ENCODE data around the gene DCAF16.

Gene DCAF16

GRCh38 chr4:17763931-17764330 lies 46.6 kb downstream of the DCAF16 start:
- no peak for TF ChIP-seq CTCF (IDR thresholded peaks at IDR 0.05; ENCODE audit: low read depth, low read length)
- no peak for DNase-seq (ENCODE audit: low read depth in 2 of 2)
- H3K4me3 ChIP-seq (replicated peaks in 1 of 2; ENCODE audit: low read depth in 2 of 2, low read length in 2 of 2): no peak overlapping the region

- no peak for TF ChIP-seq CTCF (IDR thresholded peaks at IDR 0.05; ENCODE audit: low read depth, low read length)
- DNase-seq (ENCODE audit: low read depth in 2 of 2): no peak
- H3K4me3 ChIP-seq (replicated peaks in 1 of 2; ENCODE audit: low read depth in 2 of 2, low read length in 2 of 2): no peak overlapping the region
Observed at GRCh38 chr4:17763416-17763815, 47.1 kb downstream of the DCAF16 start.

DNA sequence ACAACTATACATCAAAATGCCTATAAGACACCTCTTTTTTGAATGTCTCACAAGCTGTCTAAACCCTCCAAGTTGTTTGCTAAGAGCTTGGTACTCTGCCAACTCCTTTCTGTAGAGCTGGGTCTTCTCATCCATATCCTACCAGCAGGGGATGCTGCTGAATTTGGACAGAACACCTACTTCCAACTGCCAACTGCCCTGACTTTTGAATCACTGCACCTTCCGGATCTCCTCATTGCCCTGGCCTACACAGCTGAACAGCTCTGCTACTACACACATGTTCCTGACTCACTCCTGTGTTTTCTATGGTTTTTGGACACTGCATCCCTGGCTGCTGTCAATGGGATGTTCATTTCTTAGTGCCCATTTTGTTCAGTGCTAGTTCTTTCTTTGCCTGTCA lies 47.8 kb downstream of the DCAF16 start:
- peak; percentile 61 to 64 for DNase-seq (ENCODE audit: low read depth in 2 of 2)
- TF ChIP-seq CTCF (IDR thresholded peaks at IDR 0.05; ENCODE audit: low read depth, low read length): peak; percentile 39
- no peak overlapping the region for H3K4me3 ChIP-seq (replicated peaks in 1 of 2; ENCODE audit: low read depth in 2 of 2, low read length in 2 of 2)

GRCh38 chr4:17761062-17761461 lies 49.5 kb downstream of the DCAF16 start:
- no peak for DNase-seq (ENCODE audit: low read depth in 2 of 2)
- no peak for TF ChIP-seq CTCF (IDR thresholded peaks at IDR 0.05; ENCODE audit: low read depth, low read length)
- H3K4me3 ChIP-seq (replicated peaks in 1 of 2; ENCODE audit: low read depth in 2 of 2, low read length in 2 of 2): no peak overlapping the region

DNA sequence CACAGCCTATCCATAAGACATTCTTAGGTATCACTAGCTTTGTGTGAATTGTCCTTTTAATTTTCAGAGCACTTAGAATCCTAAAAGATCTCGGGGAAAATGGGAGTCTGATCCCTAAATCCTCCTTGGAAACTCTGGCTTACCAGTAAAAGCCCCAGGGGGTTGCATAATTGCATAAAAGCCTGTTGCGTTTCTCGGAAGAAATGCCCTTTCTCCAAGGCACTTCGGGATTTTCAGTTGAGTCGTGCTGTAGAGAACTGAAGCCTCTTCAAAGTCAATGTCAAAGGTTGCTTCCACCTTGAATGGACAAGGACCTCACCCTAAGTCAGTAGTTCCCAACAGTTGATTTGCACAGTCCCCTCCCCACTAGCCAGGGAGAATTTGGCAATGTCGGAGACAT lies 49.9 kb downstream of the DCAF16 start:
- no peak for TF ChIP-seq CTCF (IDR thresholded peaks at IDR 0.05; ENCODE audit: low read depth, low read length)
- no peak for DNase-seq (ENCODE audit: low read depth in 2 of 2)
- H3K4me3 ChIP-seq (replicated peaks in 1 of 2; ENCODE audit: low read depth in 2 of 2, low read length in 2 of 2): no peak overlapping the region

- no peak for DNase-seq (ENCODE audit: low read depth in 2 of 2)
- TF ChIP-seq CTCF (IDR thresholded peaks at IDR 0.05; ENCODE audit: low read depth, low read length): no peak
- no peak overlapping the region for H3K4me3 ChIP-seq (replicated peaks in 1 of 2; ENCODE audit: low read depth in 2 of 2, low read length in 2 of 2)
Observed at GRCh38 chr4:17758485-17758884, 52.1 kb downstream of the DCAF16 start.

GRCh38 chr4:17757621-17758020 lies 52.9 kb downstream of the DCAF16 start:
- DNase-seq (ENCODE audit: low read depth in 2 of 2): no peak
- H3K4me3 ChIP-seq (replicated peaks in 1 of 2; ENCODE audit: low read depth in 2 of 2, low read length in 2 of 2): no peak overlapping the region
- no peak for TF ChIP-seq CTCF (IDR thresholded peaks at IDR 0.05; ENCODE audit: low read depth, low read length)
